ENCODE data around the gene LUZP4.
A peak's percentile ranks its signal among the peaks of the same experiment; 100 is the strongest.

Gene LUZP4

GRCh38 chrX:115259238-115259875 lies 30.2 kb upstream of the LUZP4 start:
- Histone ChIP-seq H3K27me3 (ENCODE audit: insufficient read depth, low read length) (no peaks in the 10 kb centered on the region), H3K18ac (ENCODE audit: low read length) (no peak overlapping the region), H2BK120ac (ENCODE audit: insufficient read depth, low read length, poor library complexity) (no peak overlapping the region), H3K9ac (ENCODE audit: low read length) (no peak overlapping the region), H4K8ac (ENCODE audit: low read depth, low read length) (no peak overlapping the region), H2AK5ac (ENCODE audit: low read length) (no peak overlapping the region), H2AFZ (ENCODE audit: insufficient read depth, low read length, poor library complexity) (no peak overlapping the region), H2BK12ac (ENCODE audit: low read length) (no peak overlapping the region), H3K14ac (ENCODE audit: low read length) (no peak overlapping the region), H3K4me1 (ENCODE audit: control insufficient read depth in 1 of 2, insufficient read depth in 2 of 2, low read length in 2 of 2) (peaks cover 2 to 9% of the 10 kb centered on the region in 2 experiments), H4K91ac (ENCODE audit: low read depth, low read length) (peak overlapping the region; percentile 24), H3K79me1 (ENCODE audit: low read length) (peaks cover 15% of the 10 kb centered on the region), H3K23ac (ENCODE audit: low read length) (no peak overlapping the region), H3K27ac (ENCODE audit: low read depth, low read length) (peak overlapping the region; percentile 78), H3K9me3 (ENCODE audit: insufficient read depth, low read depth, low read length) (no peaks in the 10 kb centered on the region), H2BK5ac (ENCODE audit: low read depth, low read length, poor library complexity) (peak overlapping the region; percentile 49), H3K4me2 (ENCODE audit: low read length) (no peak overlapping the region), H4K12ac (ENCODE audit: low read depth, low read length) (no peak overlapping the region), H3K4me3 (ENCODE audit: low read depth, low read length) (no peak overlapping the region), H3K36me3 (ENCODE audit: control insufficient read depth in 1 of 2, insufficient read depth in 2 of 2, low read length in 2 of 2) (no peaks in the 10 kb centered on the region), H3K79me2 (ENCODE audit: control insufficient read depth, insufficient read depth, low read length, poor library complexity) (no peaks in the 10 kb centered on the region), H3K4ac (ENCODE audit: low read depth, low read length) (no peak overlapping the region)
- peak; percentile 34 to 77 for DNase-seq
- no CpG with 5 or more reads among the region's 3 CpGs for WGBS (ENCODE audit: extremely low coverage, insufficient coverage, insufficient read length)

GRCh38 chrX:115260330-115260729 lies 29.2 kb upstream of the LUZP4 start:
- H3K4me2 ChIP-seq (ENCODE audit: low read length), result no peak overlapping the region

GRCh38 chrX:115261148-115261547 lies 28.4 kb upstream of the LUZP4 start:
- no CpG with 5 or more reads among the region's 2 CpGs for WGBS (ENCODE audit: extremely low coverage, insufficient coverage, insufficient read length)
- H3K36me3 ChIP-seq (ENCODE audit: control insufficient read depth in 1 of 2, insufficient read depth in 2 of 2, low read length in 2 of 2), result no peaks in the 10 kb centered on the region

More at GRCh38 chrX:115260330-115260729, 29.2 kb upstream of the LUZP4 start:
- Histone ChIP-seq H3K9me3 (ENCODE audit: insufficient read depth, low read depth, low read length) (no peaks in the 10 kb centered on the region), H2BK5ac (ENCODE audit: low read depth, low read length, poor library complexity) (peak overlapping the region; percentile 63), H3K4ac (ENCODE audit: low read depth, low read length) (no peak overlapping the region), H3K4me3 (ENCODE audit: low read depth, low read length) (no peak overlapping the region), H3K79me2 (ENCODE audit: control insufficient read depth, insufficient read depth, low read length, poor library complexity) (no peaks in the 10 kb centered on the region), H4K12ac (ENCODE audit: low read depth, low read length) (no peak overlapping the region), H2BK120ac (ENCODE audit: insufficient read depth, low read length, poor library complexity) (peak overlapping the region; percentile 33), H2AFZ (ENCODE audit: insufficient read depth, low read length, poor library complexity) (no peak overlapping the region), H3K23ac (ENCODE audit: low read length) (no peak overlapping the region), H3K14ac (ENCODE audit: low read length) (no peak overlapping the region), H3K27ac (ENCODE audit: low read depth, low read length) (peak overlapping the region; percentile 78), H3K79me1 (ENCODE audit: low read length) (peaks cover 15% of the 10 kb centered on the region), H3K4me1 (ENCODE audit: control insufficient read depth in 1 of 2, insufficient read depth in 2 of 2, low read length in 2 of 2) (peaks cover 2 to 9% of the 10 kb centered on the region in 2 experiments), H2BK12ac (ENCODE audit: low read length) (no peak overlapping the region), H3K18ac (ENCODE audit: low read length) (no peak overlapping the region), H2AK5ac (ENCODE audit: low read length) (no peak overlapping the region), H4K91ac (ENCODE audit: low read depth, low read length) (peak overlapping the region; percentile 77), H3K27me3 (ENCODE audit: insufficient read depth, low read length) (no peaks in the 10 kb centered on the region), H3K9ac (ENCODE audit: low read length) (no peak overlapping the region), H3K36me3 (ENCODE audit: control insufficient read depth in 1 of 2, insufficient read depth in 2 of 2, low read length in 2 of 2) (no peaks in the 10 kb centered on the region), H4K8ac (ENCODE audit: low read depth, low read length) (peak overlapping the region; percentile 19)
- WGBS (ENCODE audit: extremely low coverage, insufficient coverage, insufficient read length), result no CpG with 5 or more reads among the region's 3 CpGs
- DNase-seq, result peak in 1 of 2 donors; percentile 51

GRCh38 chrX:115264009-115264408 lies 25.5 kb upstream of the LUZP4 start:
- H3K4me1 ChIP-seq (ENCODE audit: control insufficient read depth in 1 of 2, insufficient read depth in 2 of 2, low read length in 2 of 2), result peaks cover 2 to 5% of the 10 kb centered on the region in 2 experiments
- no peaks in the 10 kb centered on the region for H3K9me3 ChIP-seq (ENCODE audit: insufficient read depth, low read depth, low read length)
- H2AFZ ChIP-seq (ENCODE audit: insufficient read depth, low read length, poor library complexity), result no peak overlapping the region
- no peaks in the 10 kb centered on the region for H3K36me3 ChIP-seq (ENCODE audit: control insufficient read depth in 1 of 2, insufficient read depth in 2 of 2, low read length in 2 of 2)
- no CpG with 5 or more reads among the region's 2 CpGs for WGBS (ENCODE audit: extremely low coverage, insufficient coverage, insufficient read length)
- no peak overlapping the region for H3K4me3 ChIP-seq (ENCODE audit: low read depth, low read length)
- no peak overlapping the region for H4K8ac ChIP-seq (ENCODE audit: low read depth, low read length)
- no peak overlapping the region for H2BK5ac ChIP-seq (ENCODE audit: low read depth, low read length, poor library complexity)
- no peak overlapping the region for H3K4me2 ChIP-seq (ENCODE audit: low read length)
- H4K12ac ChIP-seq (ENCODE audit: low read depth, low read length), result no peak overlapping the region
- H3K27me3 ChIP-seq (ENCODE audit: insufficient read depth, low read length), result no peaks in the 10 kb centered on the region
- H3K9ac ChIP-seq (ENCODE audit: low read length), result no peak overlapping the region
- H2AK5ac ChIP-seq (ENCODE audit: low read length), result no peak overlapping the region
- no peaks in the 10 kb centered on the region for H3K79me2 ChIP-seq (ENCODE audit: control insufficient read depth, insufficient read depth, low read length, poor library complexity)
- peaks cover 10% of the 10 kb centered on the region for H3K79me1 ChIP-seq (ENCODE audit: low read length)
- H3K4ac ChIP-seq (ENCODE audit: low read depth, low read length), result no peak overlapping the region
- no peak overlapping the region for H3K14ac ChIP-seq (ENCODE audit: low read length)
- H2BK120ac ChIP-seq (ENCODE audit: insufficient read depth, low read length, poor library complexity), result no peak overlapping the region
- no peak overlapping the region for H2BK12ac ChIP-seq (ENCODE audit: low read length)
- no peak overlapping the region for H3K27ac ChIP-seq (ENCODE audit: low read depth, low read length)
- H4K91ac ChIP-seq (ENCODE audit: low read depth, low read length), result no peak overlapping the region
- DNase-seq, result no peak
- H3K23ac ChIP-seq (ENCODE audit: low read length), result no peak overlapping the region
- H3K18ac ChIP-seq (ENCODE audit: low read length), result no peak overlapping the region

More at GRCh38 chrX:115261148-115261547, 28.4 kb upstream of the LUZP4 start:
- H2AFZ ChIP-seq (ENCODE audit: insufficient read depth, low read length, poor library complexity), result no peak overlapping the region
- H2AK5ac ChIP-seq (ENCODE audit: low read length), result no peak overlapping the region
- no peak overlapping the region for H4K12ac ChIP-seq (ENCODE audit: low read depth, low read length)
- peak overlapping the region; percentile 17 for H4K8ac ChIP-seq (ENCODE audit: low read depth, low read length)
- peaks cover 15% of the 10 kb centered on the region for H3K79me1 ChIP-seq (ENCODE audit: low read length)
- H3K4me2 ChIP-seq (ENCODE audit: low read length), result no peak overlapping the region
- peaks cover 2 to 9% of the 10 kb centered on the region in 2 experiments for H3K4me1 ChIP-seq (ENCODE audit: control insufficient read depth in 1 of 2, insufficient read depth in 2 of 2, low read length in 2 of 2)
- peak overlapping the region; percentile 82 for H2BK12ac ChIP-seq (ENCODE audit: low read length)
- peak overlapping the region; percentile 47 for H2BK120ac ChIP-seq (ENCODE audit: insufficient read depth, low read length, poor library complexity)
- peak overlapping the region; percentile 16 for H2BK5ac ChIP-seq (ENCODE audit: low read depth, low read length, poor library complexity)
- no peak overlapping the region for H3K23ac ChIP-seq (ENCODE audit: low read length)
- no peaks in the 10 kb centered on the region for H3K79me2 ChIP-seq (ENCODE audit: control insufficient read depth, insufficient read depth, low read length, poor library complexity)
- H3K9me3 ChIP-seq (ENCODE audit: insufficient read depth, low read depth, low read length), result no peaks in the 10 kb centered on the region
- H3K9ac ChIP-seq (ENCODE audit: low read length), result no peak overlapping the region
- peak overlapping the region; percentile 66 for H4K91ac ChIP-seq (ENCODE audit: low read depth, low read length)
- peak overlapping the region; percentile 17 for H3K14ac ChIP-seq (ENCODE audit: low read length)
- H3K4me3 ChIP-seq (ENCODE audit: low read depth, low read length), result no peak overlapping the region
- no peak overlapping the region for H3K18ac ChIP-seq (ENCODE audit: low read length)
- H3K4ac ChIP-seq (ENCODE audit: low read depth, low read length), result no peak overlapping the region
- no peaks in the 10 kb centered on the region for H3K27me3 ChIP-seq (ENCODE audit: insufficient read depth, low read length)
- no peak overlapping the region for H3K27ac ChIP-seq (ENCODE audit: low read depth, low read length)
- no peak for DNase-seq
